GM19035 (cell line): Measurements from ENCODE around the gene SNX8.

ENCODE experiments used
- ATAC-seq: cut with Tn5 transposase; IDR thresholded peaks from one replicate; pipeline ENCODE4 v1.9.1; 2021; ENCODE audit not compliant: unreplicated experiment

The SNX8 gene

DNA sequence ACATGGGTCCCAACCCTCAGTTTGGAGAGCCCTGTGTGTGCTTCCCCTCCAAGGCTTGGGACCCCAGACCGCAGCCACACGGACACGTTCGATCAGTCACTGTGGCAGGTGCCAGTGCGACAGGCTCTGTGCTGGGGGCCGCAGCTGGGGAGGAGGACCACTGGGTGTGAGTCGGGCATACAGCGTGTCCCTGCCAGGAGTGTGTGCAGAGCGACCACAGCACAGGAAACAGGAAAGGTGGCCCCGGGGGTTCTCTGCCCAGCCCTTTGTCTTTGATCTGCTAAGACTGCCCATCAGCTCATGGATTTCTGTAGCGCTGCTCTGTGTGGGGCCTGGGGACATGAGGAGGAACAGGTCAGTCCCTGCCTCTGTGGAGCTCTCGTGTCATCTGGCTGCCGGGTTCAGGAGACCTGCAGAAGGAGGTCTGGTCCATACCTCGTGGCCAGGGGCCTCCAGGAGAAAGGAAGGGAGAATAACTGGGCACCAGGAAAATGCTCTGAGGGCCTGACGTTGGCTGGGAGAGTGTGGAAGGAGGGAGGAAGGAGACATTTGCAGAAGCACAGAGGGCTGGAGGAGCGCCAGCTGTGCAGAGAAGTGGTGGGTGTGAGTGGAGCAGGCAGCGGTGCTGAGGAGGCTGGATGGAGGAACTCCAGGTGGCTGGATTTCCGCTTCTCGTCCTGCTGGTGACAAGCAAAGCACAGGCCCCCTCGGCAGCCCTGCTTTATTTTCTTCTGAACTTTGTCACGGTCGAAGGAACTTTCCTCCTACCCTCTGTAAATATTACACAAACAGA, 68.2 kb downstream of the SNX8 start:
- ATAC-seq: no peak

- no peak for ATAC-seq
Measured at GRCh38 chr7:2244404-2244995, 69.7 kb downstream of the SNX8 start.

DNA sequence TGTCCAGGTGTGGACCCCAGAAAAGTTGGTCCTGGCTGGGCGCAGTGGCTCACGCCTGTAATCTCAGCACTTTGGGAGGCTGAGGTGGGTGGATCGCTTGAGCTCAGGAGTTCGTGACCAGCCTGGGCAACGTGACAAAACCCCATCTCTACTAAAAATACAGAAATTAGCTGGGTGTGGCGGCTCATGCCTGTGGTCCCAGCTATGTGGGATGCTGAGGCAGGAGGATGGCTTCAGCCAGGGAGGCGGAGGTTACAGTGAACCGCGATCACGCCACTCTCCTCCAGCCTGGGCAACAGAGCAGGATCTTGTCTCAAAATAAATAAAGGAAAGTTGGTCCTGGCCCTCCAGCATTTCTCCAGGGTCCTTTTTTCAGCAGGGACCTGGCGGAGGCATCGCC, 70.8 kb downstream of the SNX8 start:
- ATAC-seq: no peak

GRCh38 chr7:2242541-2243429, 71.5 kb downstream of the SNX8 start:
- no peak for ATAC-seq

DNA sequence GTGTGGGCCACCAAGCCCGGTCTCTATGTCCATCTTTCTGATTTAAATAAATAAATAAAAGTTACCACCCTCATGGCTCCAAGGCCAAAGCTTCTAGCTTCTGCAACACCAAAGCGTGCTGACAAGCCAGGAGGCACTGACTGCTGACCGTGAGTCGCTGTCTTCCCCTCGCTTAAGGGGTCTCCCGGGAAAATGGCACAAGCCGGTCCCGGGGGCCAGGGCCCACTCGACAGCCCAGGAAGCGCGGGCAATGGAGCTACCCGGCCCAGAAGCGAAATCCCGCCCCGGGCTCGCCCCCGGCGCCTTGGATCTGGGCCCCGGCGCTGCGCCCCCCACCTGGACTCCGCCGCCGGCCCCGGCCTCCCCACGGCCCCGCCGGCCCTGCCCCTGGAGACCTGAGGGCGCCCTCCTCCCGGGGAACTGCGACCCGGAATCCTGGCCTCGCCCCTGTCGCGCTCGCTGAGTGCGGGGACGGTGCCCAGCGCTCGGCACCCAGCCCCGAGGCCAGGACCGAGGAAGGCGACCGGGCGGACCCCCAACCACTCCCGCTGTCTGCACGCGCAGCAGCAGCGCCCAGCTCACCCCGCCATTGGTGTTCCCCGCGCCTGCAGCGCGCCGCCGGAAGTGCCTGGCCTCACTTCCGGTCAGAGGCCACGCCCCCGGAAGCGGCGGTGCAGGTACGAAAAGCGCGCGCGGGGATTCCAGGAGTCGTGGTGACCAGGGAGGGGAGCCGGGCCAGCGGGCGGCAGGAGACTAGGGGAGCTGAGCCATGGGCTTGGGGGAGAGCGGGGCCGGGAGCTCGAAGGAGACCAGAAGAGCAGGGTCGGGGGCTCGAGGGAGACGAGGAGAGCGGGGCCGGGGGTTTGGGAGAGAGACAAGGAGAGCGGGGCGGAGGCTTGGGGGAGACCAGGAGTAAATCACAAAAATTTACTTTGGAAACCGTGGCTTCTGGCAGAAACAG, 72.4 kb downstream of the SNX8 start, which contains the start of the genes MRM2 and NUDT1:
Gene MRM2, minus strand, starts transcription at position 626 of the 961 bp plus-strand sequence. Its CDS starts 36 bp downstream, at position 590.
Gene NUDT1, plus strand, starts transcription at position 647 of the 961 bp plus-strand sequence. CDS start 2,349 bp downstream, outside the sequence.
- peak; percentile 64 for ATAC-seq

DNA sequence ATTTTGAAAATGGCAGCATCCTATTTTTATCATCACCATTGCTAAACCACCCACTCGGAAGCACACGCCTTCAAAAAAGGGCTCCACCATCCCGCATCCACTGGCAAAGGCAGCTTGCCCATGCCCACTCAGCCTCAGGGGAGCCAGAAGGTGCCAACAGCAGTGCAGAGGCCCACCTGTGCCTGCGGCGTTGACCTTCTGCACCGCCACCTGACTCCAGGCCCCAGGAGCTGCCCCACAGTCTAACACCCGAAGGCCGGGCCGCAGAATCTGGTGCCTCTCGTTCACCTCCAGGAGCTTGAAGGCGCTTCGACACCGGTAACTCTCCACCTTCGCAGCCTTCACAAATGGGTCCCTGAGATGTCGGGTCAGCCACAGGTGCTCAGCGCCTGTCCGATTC, 75.0 kb downstream of the SNX8 start:
- ATAC-seq: no peak

DNA sequence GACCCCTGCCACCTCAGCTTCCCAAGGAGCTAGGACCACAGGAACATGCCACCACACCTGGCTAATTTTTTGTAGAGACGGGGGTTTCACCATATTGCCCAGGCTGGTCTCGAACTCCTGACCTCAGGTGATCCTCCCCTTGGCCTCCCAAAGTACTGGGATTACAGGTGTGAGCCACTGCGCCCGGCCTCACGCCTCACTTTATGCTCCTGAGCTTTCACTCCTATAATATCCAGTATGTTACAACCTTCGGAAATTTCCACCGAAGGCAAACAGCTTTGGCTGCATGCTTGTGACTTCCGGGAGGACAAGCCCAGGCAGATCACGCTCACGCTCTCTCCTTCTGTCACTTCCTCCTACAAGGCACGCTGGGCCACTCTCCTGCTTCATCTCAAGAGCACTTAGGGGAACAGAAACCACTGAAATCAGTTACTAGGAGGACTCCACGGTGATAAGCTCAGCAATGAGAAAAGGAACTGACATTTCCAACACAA, 77.1 kb downstream of the SNX8 start:
- peak; percentile 55 for ATAC-seq

GRCh38 chr7:2233926-2234325, 80.3 kb downstream of the SNX8 start:
- no peak for ATAC-seq

DNA sequence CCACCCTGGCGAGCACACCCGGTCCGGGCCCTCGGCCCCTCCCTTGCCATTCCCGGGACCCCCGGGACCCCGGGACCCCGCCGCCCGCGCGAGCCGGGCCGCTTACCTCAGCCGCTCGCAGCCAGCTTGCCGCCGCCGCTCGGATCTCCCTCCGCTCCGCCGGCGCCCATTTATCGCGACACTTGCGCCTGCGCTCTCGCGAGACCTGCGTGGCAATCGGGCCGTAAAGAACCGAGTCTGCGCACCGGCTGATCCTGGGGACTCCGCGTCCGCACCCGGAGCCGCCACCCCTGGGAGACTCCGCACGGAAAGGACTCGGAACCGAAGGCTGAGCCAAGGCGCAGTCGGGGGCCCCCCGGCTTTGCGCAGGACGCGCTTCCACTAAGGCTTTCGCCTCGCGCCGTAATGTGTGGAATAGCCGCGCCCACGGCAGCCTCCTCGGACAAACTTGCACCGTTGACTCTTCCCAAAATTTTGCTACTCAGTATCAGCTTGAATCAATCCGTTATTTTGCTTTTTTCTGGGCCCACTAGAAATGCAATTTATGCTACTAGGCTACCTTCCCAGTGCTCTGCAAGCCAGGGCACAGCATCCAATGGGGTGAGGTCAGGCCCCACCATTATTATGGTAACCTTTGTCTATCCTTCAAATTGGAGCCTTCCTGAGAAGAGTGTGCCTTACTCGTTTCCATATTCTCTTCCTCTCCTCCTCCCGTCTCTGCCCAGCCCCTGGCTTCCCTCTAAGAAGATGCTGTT, 81.3 kb downstream of the SNX8 start, which contains the start of gene MAD1L1:
Gene MAD1L1, minus strand, starts transcription at position 180 of the 755 bp plus-strand sequence. CDS start 2,812 bp downstream, outside the sequence.
- ATAC-seq: peak; percentile 70

DNA sequence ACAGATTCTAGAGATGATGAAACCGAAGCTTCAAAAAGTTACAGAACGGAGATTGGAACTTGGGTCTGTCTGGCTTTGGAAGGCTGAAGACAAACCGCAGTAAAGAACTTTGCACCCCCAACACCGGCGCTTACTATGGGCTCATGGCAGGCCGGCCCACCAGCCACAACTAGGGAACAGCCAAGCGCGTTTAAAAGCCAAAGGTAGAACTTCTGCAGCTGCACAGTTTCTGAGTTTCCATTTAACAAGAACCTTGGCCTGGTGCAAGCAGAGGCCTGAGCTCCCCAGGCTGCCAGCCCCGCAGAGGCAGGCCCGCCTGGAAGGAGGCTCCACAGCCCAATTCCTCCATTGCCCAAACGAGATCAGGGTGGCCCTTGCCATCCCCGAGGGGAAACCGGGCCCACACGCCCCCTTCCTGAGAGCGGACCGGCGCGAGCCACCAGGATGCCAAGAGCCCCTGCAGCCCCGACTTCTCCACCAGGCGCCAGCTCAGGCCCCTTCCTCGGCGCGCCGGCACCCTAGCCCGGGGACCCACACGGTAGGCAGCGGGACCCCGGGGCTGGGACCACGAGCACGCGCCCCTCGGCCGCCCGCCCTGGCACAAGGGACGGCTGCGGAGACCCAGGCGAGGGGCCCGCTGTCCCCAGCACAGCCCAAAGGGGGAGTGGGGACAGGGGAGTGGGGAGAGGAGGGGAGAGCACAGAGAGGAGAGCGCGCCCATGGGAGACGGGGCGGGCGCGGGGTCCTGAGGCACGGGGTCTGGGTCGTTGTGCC, 82.1 kb downstream of the SNX8 start:
- peak; percentile 26 for ATAC-seq

DNA sequence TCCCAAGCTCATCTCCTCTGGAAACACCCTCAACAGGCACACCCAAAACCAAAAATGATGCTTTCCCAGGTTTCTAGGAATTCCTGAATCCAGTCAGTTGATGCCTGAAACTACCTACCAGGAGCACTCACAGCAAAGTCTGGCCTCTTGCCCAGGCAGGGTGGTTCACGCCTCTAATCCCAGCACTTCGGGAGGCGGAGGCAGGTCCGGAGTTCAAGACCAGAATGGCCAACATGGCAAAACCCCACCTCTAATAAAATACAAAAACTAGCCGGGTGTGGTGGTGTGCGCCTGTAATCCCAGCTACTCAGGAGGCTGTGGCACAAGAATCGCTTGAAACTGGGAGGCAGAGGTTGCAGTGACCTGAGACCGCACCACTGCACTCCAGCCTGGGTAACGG, 83.4 kb downstream of the SNX8 start:
- ATAC-seq: no peak

DNA sequence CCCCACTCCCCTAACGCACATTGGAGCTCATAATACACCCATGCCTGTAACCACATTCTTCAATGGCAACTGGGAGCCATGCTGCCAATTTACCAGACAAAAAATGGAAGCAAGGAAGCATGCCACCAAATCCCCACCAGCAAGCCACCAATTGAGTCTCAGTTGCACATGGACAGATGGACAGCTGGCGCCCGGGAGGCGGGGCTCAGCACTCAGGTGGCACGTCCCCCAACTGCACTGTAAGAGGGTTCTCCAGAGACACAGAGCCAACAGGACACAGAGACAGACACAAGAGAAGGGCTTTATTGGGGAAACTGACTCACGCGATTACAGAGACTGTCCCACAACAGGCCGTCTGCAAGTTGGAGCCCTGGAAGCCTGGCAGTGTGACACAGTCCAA, 84.0 kb downstream of the SNX8 start:
- ATAC-seq: no peak

GRCh38 chr7:2229467-2229866, 84.8 kb downstream of the SNX8 start:
- ATAC-seq: no peak

- no peak for ATAC-seq
Measured at GRCh38 chr7:2228921-2229320, 85.3 kb downstream of the SNX8 start.

GRCh38 chr7:2227699-2228098, 86.5 kb downstream of the SNX8 start:
- ATAC-seq: no peak

- no peak for ATAC-seq
Measured at GRCh38 chr7:2225830-2226229, 88.4 kb downstream of the SNX8 start.

DNA sequence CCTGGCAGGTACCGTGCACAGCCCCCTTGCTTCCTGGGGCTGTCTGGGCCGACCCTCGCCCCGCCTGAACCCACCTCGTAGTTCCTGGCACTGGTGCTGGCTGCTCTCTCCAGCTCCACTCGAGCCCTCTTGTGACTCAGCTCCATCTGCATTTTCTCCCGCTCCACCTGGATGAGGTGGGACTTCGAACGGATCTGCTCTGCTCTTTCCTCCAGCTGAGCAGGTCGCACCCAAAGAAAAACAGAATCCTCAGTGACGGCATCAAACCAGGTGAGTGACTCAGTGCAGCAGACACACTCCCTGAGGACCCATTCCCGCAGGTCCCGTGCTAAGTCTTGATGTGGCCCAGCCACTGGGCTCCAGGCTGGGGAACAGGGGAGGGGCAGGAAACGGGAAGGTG, 88.9 kb downstream of the SNX8 start:
- ATAC-seq: no peak

- ATAC-seq: no peak
Measured at GRCh38 chr7:2224934-2225333, 89.3 kb downstream of the SNX8 start.
